ENCODE results near the gene HOXD12.

The HOXD12 gene

DNA sequence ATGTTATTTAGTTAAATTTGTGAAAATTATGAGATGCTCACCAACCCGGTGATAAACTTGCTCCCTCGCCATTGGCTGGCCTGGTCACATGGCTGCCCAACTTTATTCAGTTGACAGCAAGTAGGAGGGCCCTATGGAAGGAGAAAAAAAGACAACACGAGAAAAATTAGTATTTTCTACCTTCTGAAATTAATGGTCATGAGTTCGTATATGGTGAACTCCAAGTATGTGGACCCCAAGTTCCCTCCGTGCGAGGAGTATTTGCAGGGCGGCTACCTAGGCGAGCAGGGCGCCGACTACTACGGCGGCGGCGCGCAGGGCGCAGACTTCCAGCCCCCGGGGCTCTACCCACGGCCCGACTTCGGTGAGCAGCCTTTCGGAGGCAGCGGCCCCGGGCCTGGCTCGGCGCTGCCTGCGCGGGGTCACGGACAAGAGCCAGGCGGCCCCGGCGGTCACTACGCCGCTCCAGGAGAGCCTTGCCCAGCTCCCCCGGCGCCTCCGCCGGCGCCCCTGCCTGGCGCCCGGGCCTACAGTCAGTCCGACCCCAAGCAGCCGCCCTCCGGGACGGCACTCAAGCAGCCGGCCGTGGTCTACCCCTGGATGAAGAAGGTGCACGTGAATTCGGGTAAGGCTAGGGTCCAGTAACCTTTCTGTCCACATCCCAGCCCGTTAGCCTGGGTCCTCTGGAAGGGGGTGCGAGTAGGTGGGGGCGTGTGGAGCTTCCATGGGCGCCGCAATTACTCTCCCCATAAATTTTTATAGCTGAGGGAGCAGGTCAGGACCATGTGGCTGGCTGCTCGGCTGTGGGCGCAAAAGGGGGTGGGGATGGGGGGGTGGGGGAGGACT, 52.1 kb downstream of the HOXD12 start, which contains the start of gene HOXD4:
TSS of gene HOXD4 (plus strand) at position 109 of the 846 bp plus-strand sequence. CDS start at position 193, 84 bp downstream.
- no peak for DNase-seq
